Subcutaneous adipose tissue (tissue), 4 donors: ENCODE measurements around the gene ISLR. TPM values are rescaled to one million over a fixed set of nuclear protein-coding genes. Genes with fewer than 3 reads are reported as not detected.

Experiments used
- CTCF ChIP-seq: fragments of 450-650 bp; IDR thresholded peaks from one replicate; pipeline ENCODE4 v1.5.1; 2016; ENCODE audit warnings: low read depth, mild to moderate bottlenecking, control low read depth, antibody characterized with exemption, moderate library complexity
- total RNA-seq, 4 donors: library from RNA; depleted of rRNA; stranded (reverse); fragments of >200 nt; gene quantifications; one replicate each; pipeline ENCODE4 v1.1.0, GENCODE V29; 2016

ISLR gene
- total RNA-seq, 4 donors from 2014 or later: 52.0 to 89.6 (median 63.8) TPM

GRCh38 chr15:74158855-74159650 is 14.5 kb upstream of the ISLR start:
- TF ChIP-seq CTCF: no peak

GRCh38 chr15:74159773-74160172 is 13.7 kb upstream of the ISLR start:
- TF ChIP-seq CTCF: no peak

- TF ChIP-seq CTCF: no peak
Measured at GRCh38 chr15:74165461-74165860, 8.0 kb upstream of the ISLR start.

- TF ChIP-seq CTCF: no peak
Measured at GRCh38 chr15:74167891-74168331, 5.6 kb upstream of the ISLR start.

GRCh38 chr15:74168711-74169126 is 4.8 kb upstream of the ISLR start:
- no peak for TF ChIP-seq CTCF

GRCh38 chr15:74170071-74170844 is 3.3 kb upstream of the ISLR start:
- no peak for TF ChIP-seq CTCF

- TF ChIP-seq CTCF: no peak
Measured at GRCh38 chr15:74170875-74171578, 2.5 kb upstream of the ISLR start.
